DND-41 (cell line): ENCODE data around the gene TFE3.

Experiments
- EZH2 ChIP-seq: IDR thresholded peaks from 3 replicates; pipeline ENCODE4 v1.6.1; 2012; ENCODE audit warnings: borderline replicate concordance, low read depth, mild to moderate bottlenecking, moderate library complexity, low read length, inconsistent platforms; ENCODE audit not compliant: severe bottlenecking
- TF ChIP-seq, protein P1 (sequence below): IDR thresholded peaks from 2 replicates; pipeline ENCODE4 v1.5.1; 2012; ENCODE audit warnings: borderline replicate concordance, low read length, moderate library complexity, mild to moderate bottlenecking; ENCODE audit not compliant: poor library complexity, severe bottlenecking; ENCODE audit errors: extremely low read depth

- TF ChIP-seq, protein P1, sequence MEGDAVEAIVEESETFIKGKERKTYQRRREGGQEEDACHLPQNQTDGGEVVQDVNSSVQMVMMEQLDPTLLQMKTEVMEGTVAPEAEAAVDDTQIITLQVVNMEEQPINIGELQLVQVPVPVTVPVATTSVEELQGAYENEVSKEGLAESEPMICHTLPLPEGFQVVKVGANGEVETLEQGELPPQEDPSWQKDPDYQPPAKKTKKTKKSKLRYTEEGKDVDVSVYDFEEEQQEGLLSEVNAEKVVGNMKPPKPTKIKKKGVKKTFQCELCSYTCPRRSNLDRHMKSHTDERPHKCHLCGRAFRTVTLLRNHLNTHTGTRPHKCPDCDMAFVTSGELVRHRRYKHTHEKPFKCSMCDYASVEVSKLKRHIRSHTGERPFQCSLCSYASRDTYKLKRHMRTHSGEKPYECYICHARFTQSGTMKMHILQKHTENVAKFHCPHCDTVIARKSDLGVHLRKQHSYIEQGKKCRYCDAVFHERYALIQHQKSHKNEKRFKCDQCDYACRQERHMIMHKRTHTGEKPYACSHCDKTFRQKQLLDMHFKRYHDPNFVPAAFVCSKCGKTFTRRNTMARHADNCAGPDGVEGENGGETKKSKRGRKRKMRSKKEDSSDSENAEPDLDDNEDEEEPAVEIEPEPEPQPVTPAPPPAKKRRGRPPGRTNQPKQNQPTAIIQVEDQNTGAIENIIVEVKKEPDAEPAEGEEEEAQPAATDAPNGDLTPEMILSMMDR = no peak
- no peak for TF ChIP-seq EZH2
These were observed 39.2 kb upstream of the TFE3 start for GRCh38 chrX:49082271-49082871.
